K562 (cell line): Measurements from ENCODE around the gene NKAIN1. TPM values are rescaled to one million over a fixed set of nuclear protein-coding genes. Genes with fewer than 3 reads are reported as not detected.
"Not testable (repeated sequence)": the region's sequence is repeated elsewhere in the genome, so short reads cannot be mapped to it uniquely, and the experiment has no call there.

Experiments
- ATAC-seq: fragments of 200-7000 bp; cut with Tn5 transposase; 3 replicates; pipeline ENCODE4 v1.9.1; 2020; ENCODE audit warnings: moderate library complexity
- BruUV-seq: library from RNA; stranded (reverse); fragments of 400-500 nt; replicated peaks from 2 replicates; lab custom pipeline; 2021; lab: Mats Ljungman, UMichigan
- CTCF ChIA-PET: fragments of 300-600 bp; formaldehyde crosslinking; extraction: SDS; loops from one replicate; lab custom pipeline; 2021; ENCODE audit warnings: low intra/inter-chr PET ratio; lab: Yijun Ruan, JAX
- POLR2A ChIA-PET: fragments of 300-600, 350-650 bp; sonication (Branson Sonifier 250); formaldehyde crosslinking; extraction: SDS; loops from one replicate; lab custom pipeline; 2021; ENCODE audit warnings: antibody characterized with exemption, inconsistent platforms; lab: Yijun Ruan, JAX
- DNase-seq, 4 experiments: peaks; one replicate each; pipeline versions ENCODE4 v3.0.0 to v3.0.0-alpha.2; 2011 to 2018; ENCODE audit warnings: low spot score in 3 of 4, mixed read lengths in 3 of 4; ENCODE audit errors: extremely low read depth in 1 of 4
- FAIRE-seq: peaks from 2 replicates; lab custom pipeline; 2011; peaks lifted over from hg19 to GRCh38; lab: Jason Lieb, UNC
- H2AFZ ChIP-seq: 2 replicates; pipeline ENCODE4 v1.6.0; 2011; ENCODE audit warnings: low read depth, low read length, control low read depth, inconsistent platforms
- H3K27ac ChIP-seq: fragments of 200-600 bp; 3 replicates; pipeline ENCODE4 v1.8.0; 2011; ENCODE audit warnings: low read depth, mild to moderate bottlenecking, control low read depth, inconsistent platforms, low read length, moderate library complexity, mixed read lengths; ENCODE audit errors: extremely low read depth
- H3K27me3 ChIP-seq, 2 experiments: fragments of 300-600 bp in 1 of 2; 2 replicates in 1 of 2; 3 replicates in 1 of 2; pipeline versions ENCODE4 v1.6.0 to v1.8.0; 2011; ENCODE audit warnings: inconsistent platforms in 2 of 2, low read length in 2 of 2, mild to moderate bottlenecking in 1 of 2, mixed read lengths in 1 of 2, moderate library complexity in 1 of 2; ENCODE audit not compliant: control insufficient read depth in 2 of 2, insufficient read depth in 2 of 2
- H3K36me3 ChIP-seq: fragments of 300-600 bp; 3 replicates; pipeline ENCODE4 v1.8.0; 2011; ENCODE audit warnings: mild to moderate bottlenecking, low read length, inconsistent platforms; ENCODE audit not compliant: control insufficient read depth, insufficient read depth
- H3K4me1 ChIP-seq, 2 experiments: fragments of 200-600 bp in 1 of 2; replicated peaks in 1 of 2; 2 replicates in 1 of 2; 3 replicates in 1 of 2; pipeline versions ENCODE4 v1.5.1 to v1.8.0; 2011; ENCODE audit warnings: inconsistent platforms in 2 of 2, low read length in 2 of 2, mild to moderate bottlenecking in 1 of 2, mixed read lengths in 1 of 2, moderate library complexity in 1 of 2; ENCODE audit not compliant: control insufficient read depth in 2 of 2, insufficient read depth in 2 of 2
- H3K4me2 ChIP-seq: 2 replicates; pipeline ENCODE4 v1.6.1; 2011; ENCODE audit warnings: low read length, control low read depth, inconsistent platforms, mixed read lengths; ENCODE audit not compliant: insufficient read depth
- H3K4me3 ChIP-seq: fragments of 200-600 bp; sonication (generic), shearing (Covaris generic); 2 replicates; pipeline ENCODE4 v1.5.1; 2016; ENCODE audit warnings: control low read depth, inconsistent platforms
- H3K79me2 ChIP-seq: fragments of 200-600 bp; 3 replicates; pipeline ENCODE4 v1.8.0; 2011; ENCODE audit warnings: low read length, inconsistent platforms; ENCODE audit not compliant: control insufficient read depth, insufficient read depth
- H3K9ac ChIP-seq, 2 experiments: 2 replicates each; pipeline versions ENCODE4 v1.6.0 to v1.6.1; 2011; ENCODE audit warnings: low read depth in 2 of 2, low read length in 2 of 2, control low read depth in 1 of 2, inconsistent platforms in 1 of 2, mild to moderate bottlenecking in 1 of 2, mixed read lengths in 1 of 2; ENCODE audit not compliant: insufficient read depth in 1 of 2
- H3K9me1 ChIP-seq: one replicate; pipeline ENCODE4 v1.6.0; 2011; ENCODE audit warnings: inconsistent platforms, mild to moderate bottlenecking, low read length, moderate library complexity; ENCODE audit not compliant: control insufficient read depth, insufficient read depth
- H3K9me3 ChIP-seq: replicated peaks from 2 replicates; pipeline ENCODE4 v1.5.1; 2011; ENCODE audit warnings: low read depth, low read length, inconsistent platforms; ENCODE audit not compliant: control insufficient read depth, insufficient read depth
- H4K20me1 ChIP-seq: replicated peaks from 2 replicates; pipeline ENCODE4 v1.6.1; 2011; ENCODE audit warnings: low read length, inconsistent platforms, mixed read lengths; ENCODE audit not compliant: control insufficient read depth, insufficient read depth
- ATF3 ChIP-seq, 2 experiments: fragments of 450-650 bp in 1 of 2; sonication (generic) in 1 of 2; formaldehyde crosslinking in 1 of 2; IDR thresholded peaks in 1 of 2; conservative IDR thresholded peaks in 1 of 2; 2 replicates each; pipeline versions ENCODE4 v1.6.1 to v1.8.1; 2016 to 2023; ENCODE audit warnings: mild to moderate bottlenecking in 2 of 2, moderate library complexity in 2 of 2, inconsistent platforms in 1 of 2, missing genetic modification reagents in 1 of 2
- PHB ChIP-seq: fragments of 250-450 bp; sonication (Bioruptor Pico); IDR thresholded peaks from 2 replicates; pipeline ENCODE4 v1.5.0; 2021
- ZBED1 ChIP-seq: IDR thresholded peaks from 2 replicates; pipeline ENCODE4 v1.6.1; 2014
- ZMIZ1 ChIP-seq, 2 experiments: fragments of 150-350 bp in 1 of 2; IDR thresholded peaks; 2 replicates each; pipeline ENCODE4 v1.6.1; 2012 to 2016; ENCODE audit warnings: low read depth in 2 of 2, low read length in 2 of 2, mild to moderate bottlenecking in 1 of 2, moderate library complexity in 1 of 2
- ZNF717 ChIP-seq: fragments of 250-450 bp; sonication (Bioruptor Pico); IDR thresholded peaks from 2 replicates; pipeline ENCODE4 v1.5.0; 2021
- WGBS: fragments of 100-300 bp; shearing (Covaris generic); methylation state at CpG from one replicate; pipeline ENCODE4 v1.1.6; 2016; ENCODE audit warnings: low coverage, mixed read lengths; ENCODE audit not compliant: insufficient coverage; ENCODE audit errors: missing lambda C conversion rate; 5-methylcytosine and 5-hydroxymethylcytosine counted together
- in situ Hi-C: fragments of 300-500 bp; cut with MboI; formaldehyde crosslinking; loops from 4 replicates; pipeline ENCODE4 v1.15.0; 2018; ENCODE audit warnings: inconsistent platforms, mixed read lengths
- intact Hi-C: fragments of 100-400 bp; cut with micrococcal nuclease; formaldehyde crosslinking; loops from 2 replicates; pipeline ENCODE4 v1.14.2; 2022
- polyA plus RNA-seq, 8 experiments: library from polyadenylated mRNA; depleted of rRNA in 4 of 8; stranded (reverse) in 5 of 8; unstranded in 3 of 8; fragments of >200 nt; fragmentation: Nextera tagmentation in 2 of 8; fragmentation: Illumina TruSeq in 1 of 8; extraction: Ambion mirVana in 2 of 8; extraction: Trizol in 1 of 8; gene quantifications; 2 replicates each; pipeline versions ENCODE4 v1.2.1 to v1.2.3, GENCODE V29; 2011 to 2014; ENCODE audit warnings: inconsistent platforms in 1 of 8, missing spikeins in 1 of 8
- total RNA-seq, 7 experiments: library from RNA; depleted of rRNA in 6 of 7; stranded (reverse); fragments of >200 nt in 6 of 7; fragmentation: Illumina TruSeq in 2 of 7; extraction: Trizol in 2 of 7; gene quantifications; 2 replicates each; pipeline versions ENCODE4 v1.2.1 to v1.2.3, GENCODE V29; 2011 to 2021; ENCODE audit warnings: low replicate concordance in 1 of 7

The NKAIN1 gene
- total and polyA plus RNA-seq, 9 of the 15 experiments (the other 6 are each of a cell fraction or from before 2014, with no cell fraction given), result 0.03 to 0.22 (median 0.04) TPM; not detected in 3

DNA sequence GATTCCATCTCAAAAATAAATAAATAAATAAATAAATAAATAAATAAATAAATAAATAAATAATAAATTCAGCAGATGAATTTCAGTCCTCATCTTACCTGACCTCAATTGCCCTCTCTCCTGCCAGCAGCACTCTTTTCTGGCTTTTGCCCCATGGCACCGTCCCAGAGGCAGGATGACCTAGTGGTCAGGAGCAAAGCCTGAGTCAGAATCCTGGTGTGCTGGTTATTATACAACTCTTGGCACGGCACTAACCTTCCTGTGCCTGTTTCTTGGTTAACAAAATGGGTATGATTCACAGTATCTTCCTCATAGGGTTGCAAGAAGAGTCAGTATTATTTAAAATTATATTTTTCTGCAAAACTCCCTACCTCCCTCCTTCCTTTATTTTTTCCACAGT lies 43.0 kb downstream of the NKAIN1 start (continued):
- TF ChIP-seq ZNF717 (CRISPR knock-in tag), result no peak
- no peak for TF ChIP-seq ATF3 (IDR thresholded peaks at IDR 0.05)
- no peak for TF ChIP-seq ATF3 (CRISPR knock-in tag; conservative IDR thresholded peaks at IDR 0.05)
- TF ChIP-seq PHB (CRISPR knock-in tag), result no peak
- TF ChIP-seq ZBED1, result no peak
- no peak for TF ChIP-seq ZMIZ1 (IDR thresholded peaks at IDR 0.05; ENCODE audit: low read depth in 2 of 2, low read length in 2 of 2)

DNA sequence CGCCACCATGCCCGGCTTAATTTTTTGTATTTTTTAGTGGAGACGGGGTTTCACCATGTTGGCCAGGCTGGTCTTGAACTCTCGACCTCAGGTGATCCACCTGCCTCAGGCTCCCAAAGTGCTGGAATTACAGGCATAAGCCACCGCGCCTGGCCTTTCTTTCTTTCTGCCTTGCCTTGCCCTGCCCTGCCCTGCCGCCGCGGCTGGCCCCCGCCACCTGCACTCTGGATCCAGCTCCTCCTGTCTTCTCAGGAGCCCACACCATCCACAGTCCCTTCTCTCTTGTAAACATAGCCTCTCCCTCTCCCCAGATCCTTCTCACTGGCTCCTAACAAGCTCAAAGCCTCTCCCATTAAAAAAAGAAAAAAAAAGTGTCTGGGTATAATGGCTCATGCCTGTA lies 44.4 kb downstream of the NKAIN1 start:
- CTCF ChIA-PET, intact Hi-C loops: not testable (repeated sequence)

More for the DNA sequence above, 44.4 kb downstream of the NKAIN1 start:
- not testable (repeated sequence) for H3K9ac ChIP-seq, H2AFZ ChIP-seq, H3K9me3 ChIP-seq, H3K4me1 ChIP-seq, FAIRE-seq, H3K4me3 ChIP-seq, H4K20me1 ChIP-seq, ATAC-seq, BruUV-seq, H3K79me2 ChIP-seq, H3K36me3 ChIP-seq, H3K27ac ChIP-seq, H3K9me1 ChIP-seq, H3K4me2 ChIP-seq, DNase-seq
- POLR2A ChIA-PET, result interaction anchor here (0.5 to 0.9 kb wide), 4 partner anchors 24 to 437 kb away, joined by 3 to 5 read pairs (median 3); no protein-coding TSS in a partner anchor
- WGBS, result 36% methylated on average over 10 of the region's 10 CpGs
- in situ Hi-C loops, result loop anchor here (25.0 kb wide), 1 partner anchor 367 kb away; no protein-coding TSS in a partner anchor
- H3K27me3 ChIP-seq, result peaks cover 22 to 39% of the 10 kb centered on the region in 2 experiments; a peak in 4 of 5 replicates
